IPS-NIHi11 (cell line): ENCODE data around the gene C1orf52.

Source experiments
- DNase-seq: peaks from one replicate; pipeline ENCODE4 v3.0.0; 2012; ENCODE audit warnings: mixed read lengths, low spot score

C1orf52 gene

GRCh38 chr1:85230305-85230977 is 29.0 kb downstream of the C1orf52 start:
- peak; percentile 29 for DNase-seq

GRCh38 chr1:85229574-85230097 is 29.8 kb downstream of the C1orf52 start:
- DNase-seq = no peak

- DNase-seq = no peak
Observed at GRCh38 chr1:85228972-85229371, 30.5 kb downstream of the C1orf52 start.

GRCh38 chr1:85225624-85226380 is 33.7 kb downstream of the C1orf52 start:
- DNase-seq = no peak

- peak; percentile 60 for DNase-seq
Observed at GRCh38 chr1:85224734-85225623, 34.5 kb downstream of the C1orf52 start.

GRCh38 chr1:85224295-85224694 is 35.2 kb downstream of the C1orf52 start:
- no peak for DNase-seq

- DNase-seq = no peak
Observed at GRCh38 chr1:85223334-85223733, 36.1 kb downstream of the C1orf52 start.

GRCh38 chr1:85220756-85221201 is 38.7 kb downstream of the C1orf52 start:
- no peak for DNase-seq

GRCh38 chr1:85219853-85220610 is 39.4 kb downstream of the C1orf52 start:
- no peak for DNase-seq

GRCh38 chr1:85216697-85217096 is 42.8 kb downstream of the C1orf52 start:
- DNase-seq = no peak

- no peak for DNase-seq
Observed at GRCh38 chr1:85214654-85215053, 44.8 kb downstream of the C1orf52 start.

- no peak for DNase-seq
Observed at GRCh38 chr1:85208488-85208887, 51.0 kb downstream of the C1orf52 start.

GRCh38 chr1:85203573-85204171 is 55.8 kb downstream of the C1orf52 start:
- no peak for DNase-seq

GRCh38 chr1:85202864-85203255 is 56.6 kb downstream of the C1orf52 start:
- DNase-seq = no peak

- no peak for DNase-seq
Observed at GRCh38 chr1:85202092-85202863, 57.2 kb downstream of the C1orf52 start.

GRCh38 chr1:85201340-85202091 is 57.9 kb downstream of the C1orf52 start:
- DNase-seq = peak; percentile 92

GRCh38 chr1:85200463-85201339 is 58.8 kb downstream of the C1orf52 start, which contains the start of gene SYDE2:
Gene SYDE2, minus strand, starts transcription at chr1:85201016. Its CDS starts 20 bp downstream, at chr1:85200996.
- peak; percentile 86 for DNase-seq
